ENCODE measurements around the gene TSKU.

DNA sequence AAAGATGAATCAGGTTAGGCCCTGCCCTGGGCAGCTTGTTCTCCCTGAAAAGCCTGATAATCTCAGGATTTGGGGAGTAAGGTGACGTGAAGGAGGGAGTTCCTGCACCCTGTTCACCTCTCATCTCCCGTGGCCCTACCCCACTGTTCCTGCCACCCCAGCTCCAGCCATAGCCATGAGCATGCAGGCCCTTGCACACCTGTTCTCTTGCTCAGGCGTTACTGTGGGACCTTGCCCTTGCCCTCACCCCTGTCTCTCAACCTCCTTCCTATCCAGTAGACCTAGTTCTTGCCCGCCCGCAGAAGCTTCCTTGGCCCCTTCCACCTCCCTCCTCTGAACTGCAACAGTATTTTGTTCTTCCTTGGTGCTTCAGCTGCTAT is 15.0 kb downstream of the TSKU start:
- TF ChIP-seq, protein P1, sequence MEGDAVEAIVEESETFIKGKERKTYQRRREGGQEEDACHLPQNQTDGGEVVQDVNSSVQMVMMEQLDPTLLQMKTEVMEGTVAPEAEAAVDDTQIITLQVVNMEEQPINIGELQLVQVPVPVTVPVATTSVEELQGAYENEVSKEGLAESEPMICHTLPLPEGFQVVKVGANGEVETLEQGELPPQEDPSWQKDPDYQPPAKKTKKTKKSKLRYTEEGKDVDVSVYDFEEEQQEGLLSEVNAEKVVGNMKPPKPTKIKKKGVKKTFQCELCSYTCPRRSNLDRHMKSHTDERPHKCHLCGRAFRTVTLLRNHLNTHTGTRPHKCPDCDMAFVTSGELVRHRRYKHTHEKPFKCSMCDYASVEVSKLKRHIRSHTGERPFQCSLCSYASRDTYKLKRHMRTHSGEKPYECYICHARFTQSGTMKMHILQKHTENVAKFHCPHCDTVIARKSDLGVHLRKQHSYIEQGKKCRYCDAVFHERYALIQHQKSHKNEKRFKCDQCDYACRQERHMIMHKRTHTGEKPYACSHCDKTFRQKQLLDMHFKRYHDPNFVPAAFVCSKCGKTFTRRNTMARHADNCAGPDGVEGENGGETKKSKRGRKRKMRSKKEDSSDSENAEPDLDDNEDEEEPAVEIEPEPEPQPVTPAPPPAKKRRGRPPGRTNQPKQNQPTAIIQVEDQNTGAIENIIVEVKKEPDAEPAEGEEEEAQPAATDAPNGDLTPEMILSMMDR (IDR thresholded peaks at IDR 0.05): no peak
- no peak for TF ChIP-seq POLR2A (IDR thresholded peaks at IDR 0.05)
- no peak for TF ChIP-seq EP300 (IDR thresholded peaks at IDR 0.05)
